ENCODE results near the gene TLR9. TPM values are rescaled to one million over a fixed set of nuclear protein-coding genes. Genes with fewer than 3 reads are reported as not detected.
A peak's percentile ranks its signal among the peaks of the same experiment; 100 is the strongest.

TLR9 gene
- total and polyA plus RNA-seq, 9 of the 15 experiments (the other 6 are each of a cell fraction or from before 2014, with no cell fraction given), result not detected

DNA sequence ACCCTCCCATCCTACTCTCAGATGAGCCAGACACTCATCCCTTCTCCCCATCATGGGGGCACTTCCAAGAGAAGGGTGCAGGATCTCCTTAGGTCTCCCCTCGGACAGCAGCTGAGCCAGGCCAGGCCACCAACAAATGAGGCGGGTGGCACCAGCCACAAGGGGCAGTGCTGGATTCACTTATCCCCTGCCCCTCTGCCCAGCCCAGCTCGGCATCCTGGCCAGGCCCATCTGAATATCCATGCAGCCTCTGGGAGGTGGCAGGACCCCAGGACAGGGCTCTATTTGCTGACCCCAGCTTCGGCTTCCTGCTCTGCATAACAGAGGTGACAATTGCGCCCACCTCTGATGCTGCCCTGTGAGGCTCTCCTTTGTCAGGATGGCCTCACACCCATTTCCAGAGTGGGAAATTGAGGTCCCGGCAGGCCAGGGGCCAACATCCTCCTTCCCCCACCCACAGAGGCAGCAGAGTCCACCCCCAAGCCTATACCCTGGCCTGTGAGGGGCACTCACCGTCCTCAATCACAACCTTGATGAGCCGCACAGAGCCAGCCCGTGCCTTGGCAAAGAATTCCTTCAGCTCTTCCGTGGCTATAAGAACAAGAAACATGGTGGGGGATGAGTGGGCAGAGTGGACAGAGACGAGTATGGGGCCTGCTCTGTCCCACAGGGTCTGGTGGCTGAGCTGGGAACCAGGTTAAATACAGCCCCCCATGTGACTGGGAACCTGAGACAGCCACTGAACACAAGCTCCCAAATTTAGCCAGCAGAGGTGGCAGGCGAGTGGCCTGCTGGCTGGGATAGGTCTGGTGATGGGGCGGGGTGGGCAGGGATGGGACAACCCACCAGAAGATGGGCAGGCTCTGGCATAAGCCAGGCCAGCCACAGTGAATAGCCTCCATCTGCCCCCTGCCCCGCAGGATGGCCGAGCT lies 9.3 kb upstream of the TLR9 start (continued):
- TF ChIP-seq, protein P1, sequence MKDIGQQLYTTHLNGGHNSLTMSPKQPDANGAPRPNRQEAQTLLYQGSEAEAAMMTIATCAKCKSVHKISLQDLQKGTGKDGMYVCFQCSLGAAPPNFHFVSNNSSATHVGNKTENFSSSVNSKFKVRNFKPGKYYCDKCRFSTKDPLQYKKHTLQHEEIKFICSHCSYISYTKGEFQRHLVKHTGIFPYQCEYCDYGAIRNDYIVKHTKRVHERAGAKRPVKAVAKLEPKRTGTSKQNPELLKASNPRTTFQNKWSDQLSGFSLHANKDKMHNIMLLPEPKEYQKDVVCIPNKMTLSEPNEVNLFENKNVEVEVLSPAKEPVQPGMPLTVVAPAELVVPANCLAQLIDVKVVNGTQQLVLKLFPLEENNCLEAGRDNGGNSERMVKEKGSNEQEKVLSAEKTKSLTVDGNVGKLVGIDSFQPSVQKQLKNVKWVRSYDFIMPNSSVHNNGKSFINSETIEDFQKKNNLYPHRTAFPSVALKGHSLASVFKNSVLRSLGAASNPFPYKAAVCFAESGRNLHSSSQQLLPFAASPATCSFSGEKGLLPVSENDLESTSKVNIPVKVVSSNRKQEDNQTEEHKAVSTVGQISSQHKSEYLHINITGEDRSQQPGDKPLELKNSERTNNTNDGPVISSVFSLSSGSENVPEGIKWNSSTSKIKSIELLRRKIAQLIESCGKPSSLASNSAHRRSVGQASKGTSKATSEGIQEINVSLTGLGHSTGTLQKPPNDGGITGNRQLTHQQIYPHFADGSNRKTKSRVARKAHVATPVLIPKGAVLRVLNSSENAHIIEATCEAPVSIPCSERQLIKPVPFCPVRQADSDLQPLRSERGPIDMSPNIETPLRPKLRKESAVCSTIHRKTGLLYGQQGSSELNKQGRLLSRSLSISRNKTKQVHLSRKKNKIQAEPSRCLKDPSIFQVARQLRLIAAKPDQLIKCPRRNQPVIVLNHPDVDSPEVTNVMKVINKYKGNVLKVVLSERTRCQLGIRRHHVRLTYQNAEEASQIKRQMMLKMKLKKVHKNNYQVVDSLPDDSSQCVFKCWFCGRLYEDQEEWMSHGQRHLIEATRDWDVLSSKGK (CRISPR knock-in tag; IDR thresholded peaks at IDR 0.05), result no peak
- TF ChIP-seq SETDB1 (IDR thresholded peaks at IDR 0.05; ENCODE audit: low read length) (no peak), ZNF174 (CRISPR knock-in tag; IDR thresholded peaks at IDR 0.05) (no peak)

DNA sequence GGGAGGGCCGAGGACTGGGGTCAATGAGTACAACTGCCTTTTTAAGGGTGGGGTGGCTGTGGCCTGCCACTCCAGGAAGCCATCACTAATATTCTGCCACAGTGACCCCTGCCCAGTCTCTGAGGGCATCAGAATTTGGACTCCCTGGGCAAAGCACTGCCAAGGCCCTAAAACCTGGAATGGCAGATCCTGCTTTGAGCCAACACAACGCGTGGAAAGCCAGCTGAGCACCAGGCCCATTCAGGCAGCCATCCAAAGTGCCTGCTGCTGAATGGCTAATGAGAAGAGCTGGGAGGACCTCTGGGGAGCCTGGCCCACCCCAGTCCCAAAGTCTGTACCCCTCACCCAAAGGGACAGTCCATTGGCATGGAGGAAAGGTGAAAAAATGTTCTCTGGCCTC lies 8.5 kb upstream of the TLR9 start:
- POLR2A ChIA-PET, result interaction anchor here (0.6 to 1.2 kb wide), 8 partner anchors 10 to 210 kb away, joined by 3 to 5 read pairs (median 3); partner anchors contain the start of gene GLYCTK
- no peak for DNase-seq (ENCODE audit: extremely low read depth in 1 of 4, low spot score in 3 of 4)
- 40% methylated on average over 1 of the region's 3 CpGs for WGBS (ENCODE audit: insufficient coverage, low coverage, missing lambda C conversion rate)
- Histone ChIP-seq H3K9me3 (replicated peaks; ENCODE audit: control insufficient read depth, insufficient read depth, low read depth, low read length) (no peaks in the 10 kb centered on the region), H3K4me1 (replicated peaks in 1 of 2; ENCODE audit: control insufficient read depth in 2 of 2, insufficient read depth in 2 of 2, low read length in 2 of 2) (peaks cover 19 to 52% of the 10 kb centered on the region in 2 experiments; a peak in 4 of 5 replicates), H3K4me2 (ENCODE audit: insufficient read depth, low read length) (no peak overlapping the region), H3K4me3 (no peak overlapping the region), H3K79me2 (ENCODE audit: control insufficient read depth, insufficient read depth, low read length) (peaks cover 33% of the 10 kb centered on the region), H3K27ac (ENCODE audit: extremely low read depth, low read depth, low read length) (no peak overlapping the region; the same call in 2 of the 3 replicates), H3K27me3 (ENCODE audit: control insufficient read depth in 2 of 2, insufficient read depth in 2 of 2, low read length in 2 of 2) (no peaks in the 10 kb centered on the region), H2AFZ (ENCODE audit: low read depth, low read length) (no peak overlapping the region), H4K20me1 (replicated peaks; ENCODE audit: control insufficient read depth, insufficient read depth, low read length) (no peaks in the 10 kb centered on the region; the same call in 1 of the 2 replicates), H3K9me1 (ENCODE audit: control insufficient read depth, insufficient read depth, low read length) (no peaks in the 10 kb centered on the region), H3K36me3 (ENCODE audit: control insufficient read depth, insufficient read depth, low read length) (peaks cover 32% of the 10 kb centered on the region; the same call in 2 of the 3 replicates), H3K9ac (ENCODE audit: insufficient read depth in 1 of 2, low read depth in 2 of 2, low read length in 2 of 2) (peak overlapping the region in 1 of 2 experiments; percentile 71; a peak in 2 of 4 replicates)
- TF ChIP-seq PTBP1 (IDR thresholded peaks at IDR 0.05; ENCODE audit: low read depth, low read length) (no peak), RBM34 (IDR thresholded peaks at IDR 0.05; ENCODE audit: borderline replicate concordance, insufficient read depth, low read length) (no peak)
- ATAC-seq, result no peak
- in situ Hi-C loops (cut with MboI), result no loop called here
- no peak for FAIRE-seq
- CTCF ChIA-PET (ENCODE audit: low intra/inter-chr PET ratio), result interaction anchor here (0.9 to 1.0 kb wide), 2 partner anchors 44 to 102 kb away, joined by 3 read pairs; partner anchors contain the start of gene WDR82
- no TSS peak for BruUV-seq (replicated peaks)
- intact Hi-C loops (cut with micrococcal nuclease), result loop anchor here (5.0 kb wide), 1 partner anchor 103 kb away; no protein-coding TSS in a partner anchor

Measured in K562 (cell line).